Measurements from ENCODE around the gene PTPRA. TPM values are rescaled to one million over a fixed set of nuclear protein-coding genes. Genes with fewer than 3 reads are reported as not detected.
"Not testable (repeated sequence)": the region's sequence is repeated elsewhere in the genome, so short reads cannot be mapped to it uniquely, and the experiment has no call there.

PTPRA gene
- total and polyA plus RNA-seq, 4 donors: 8.7 to 24.3 (median 15.7) TPM

DNA sequence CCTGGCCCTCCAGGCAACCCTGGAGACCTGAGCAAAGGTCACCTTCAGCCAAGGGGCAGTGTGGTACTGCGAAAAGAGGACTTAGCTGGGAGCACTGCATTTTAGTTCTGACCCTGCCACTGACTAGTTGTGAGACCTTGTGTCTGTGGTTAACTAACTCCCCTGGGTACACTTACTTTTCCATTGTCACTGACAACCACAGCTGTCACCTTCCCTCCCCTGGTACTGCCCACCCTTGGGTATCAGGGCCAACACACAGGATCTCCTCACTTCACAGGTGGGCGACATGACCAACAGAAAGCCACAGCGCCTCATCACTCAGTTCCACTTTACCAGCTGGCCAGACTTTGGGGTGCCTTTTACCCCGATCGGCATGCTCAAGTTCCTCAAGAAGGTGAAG lies 148.5 kb downstream of the PTPRA start:
- TF ChIP-seq RXRA (IDR thresholded peaks at IDR 0.05) (no peak), YY1 (IDR thresholded peaks at IDR 0.05) (no peak), NR2F2 (IDR thresholded peaks at IDR 0.05) (no peak), TAF1 (conservative IDR thresholded peaks at IDR 0.05) (no peak), FOXA2 (IDR thresholded peaks at IDR 0.05) (no peak), HNF4A (conservative IDR thresholded peaks at IDR 0.05) (no peak), EGR1 (IDR thresholded peaks at IDR 0.05; ENCODE audit: low read depth in 2 of 2) (no peak), RAD21 (IDR thresholded peaks at IDR 0.05) (no peak)
- TF ChIP-seq, protein P1, sequence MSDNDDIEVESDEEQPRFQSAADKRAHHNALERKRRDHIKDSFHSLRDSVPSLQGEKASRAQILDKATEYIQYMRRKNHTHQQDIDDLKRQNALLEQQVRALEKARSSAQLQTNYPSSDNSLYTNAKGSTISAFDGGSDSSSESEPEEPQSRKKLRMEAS (IDR thresholded peaks at IDR 0.05): no peak
- TF ChIP-seq, protein P2, sequence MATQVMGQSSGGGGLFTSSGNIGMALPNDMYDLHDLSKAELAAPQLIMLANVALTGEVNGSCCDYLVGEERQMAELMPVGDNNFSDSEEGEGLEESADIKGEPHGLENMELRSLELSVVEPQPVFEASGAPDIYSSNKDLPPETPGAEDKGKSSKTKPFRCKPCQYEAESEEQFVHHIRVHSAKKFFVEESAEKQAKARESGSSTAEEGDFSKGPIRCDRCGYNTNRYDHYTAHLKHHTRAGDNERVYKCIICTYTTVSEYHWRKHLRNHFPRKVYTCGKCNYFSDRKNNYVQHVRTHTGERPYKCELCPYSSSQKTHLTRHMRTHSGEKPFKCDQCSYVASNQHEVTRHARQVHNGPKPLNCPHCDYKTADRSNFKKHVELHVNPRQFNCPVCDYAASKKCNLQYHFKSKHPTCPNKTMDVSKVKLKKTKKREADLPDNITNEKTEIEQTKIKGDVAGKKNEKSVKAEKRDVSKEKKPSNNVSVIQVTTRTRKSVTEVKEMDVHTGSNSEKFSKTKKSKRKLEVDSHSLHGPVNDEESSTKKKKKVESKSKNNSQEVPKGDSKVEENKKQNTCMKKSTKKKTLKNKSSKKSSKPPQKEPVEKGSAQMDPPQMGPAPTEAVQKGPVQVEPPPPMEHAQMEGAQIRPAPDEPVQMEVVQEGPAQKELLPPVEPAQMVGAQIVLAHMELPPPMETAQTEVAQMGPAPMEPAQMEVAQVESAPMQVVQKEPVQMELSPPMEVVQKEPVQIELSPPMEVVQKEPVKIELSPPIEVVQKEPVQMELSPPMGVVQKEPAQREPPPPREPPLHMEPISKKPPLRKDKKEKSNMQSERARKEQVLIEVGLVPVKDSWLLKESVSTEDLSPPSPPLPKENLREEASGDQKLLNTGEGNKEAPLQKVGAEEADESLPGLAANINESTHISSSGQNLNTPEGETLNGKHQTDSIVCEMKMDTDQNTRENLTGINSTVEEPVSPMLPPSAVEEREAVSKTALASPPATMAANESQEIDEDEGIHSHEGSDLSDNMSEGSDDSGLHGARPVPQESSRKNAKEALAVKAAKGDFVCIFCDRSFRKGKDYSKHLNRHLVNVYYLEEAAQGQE (IDR thresholded peaks at IDR 0.05): no peak
- no peak overlapping the region for H3K9ac ChIP-seq (ENCODE audit: low read depth in 1 of 2, low read length in 2 of 2)
- H3K36me3 ChIP-seq (ENCODE audit: control insufficient read depth in 4 of 4, insufficient read depth in 3 of 4, low read depth in 1 of 4, low read length in 3 of 4): peaks cover 1 to 25% (median 19%) of the 10 kb centered on the region in 4 donors
- H3K9me3 ChIP-seq (ENCODE audit: control insufficient read depth in 4 of 4, low read length in 3 of 4): no peaks in the 10 kb centered on the region
- no peak overlapping the region for H3K4me3 ChIP-seq (ENCODE audit: low read depth in 1 of 3, low read length in 3 of 3)
- 96% methylated on average over 5 of the region's 5 CpGs for WGBS
- no peaks in the 10 kb centered on the region for H3K4me1 ChIP-seq (ENCODE audit: control insufficient read depth in 4 of 4, insufficient read depth in 4 of 4, low read length in 3 of 4)
- DNase-seq (ENCODE audit: low spot score): no peak
- no peak overlapping the region for H3K27ac ChIP-seq (ENCODE audit: low read depth in 1 of 2, low read length in 2 of 2)
- H3K27me3 ChIP-seq (ENCODE audit: control insufficient read depth in 4 of 4, insufficient read depth in 4 of 4, low read length in 3 of 4): no peaks in the 10 kb centered on the region

DNA sequence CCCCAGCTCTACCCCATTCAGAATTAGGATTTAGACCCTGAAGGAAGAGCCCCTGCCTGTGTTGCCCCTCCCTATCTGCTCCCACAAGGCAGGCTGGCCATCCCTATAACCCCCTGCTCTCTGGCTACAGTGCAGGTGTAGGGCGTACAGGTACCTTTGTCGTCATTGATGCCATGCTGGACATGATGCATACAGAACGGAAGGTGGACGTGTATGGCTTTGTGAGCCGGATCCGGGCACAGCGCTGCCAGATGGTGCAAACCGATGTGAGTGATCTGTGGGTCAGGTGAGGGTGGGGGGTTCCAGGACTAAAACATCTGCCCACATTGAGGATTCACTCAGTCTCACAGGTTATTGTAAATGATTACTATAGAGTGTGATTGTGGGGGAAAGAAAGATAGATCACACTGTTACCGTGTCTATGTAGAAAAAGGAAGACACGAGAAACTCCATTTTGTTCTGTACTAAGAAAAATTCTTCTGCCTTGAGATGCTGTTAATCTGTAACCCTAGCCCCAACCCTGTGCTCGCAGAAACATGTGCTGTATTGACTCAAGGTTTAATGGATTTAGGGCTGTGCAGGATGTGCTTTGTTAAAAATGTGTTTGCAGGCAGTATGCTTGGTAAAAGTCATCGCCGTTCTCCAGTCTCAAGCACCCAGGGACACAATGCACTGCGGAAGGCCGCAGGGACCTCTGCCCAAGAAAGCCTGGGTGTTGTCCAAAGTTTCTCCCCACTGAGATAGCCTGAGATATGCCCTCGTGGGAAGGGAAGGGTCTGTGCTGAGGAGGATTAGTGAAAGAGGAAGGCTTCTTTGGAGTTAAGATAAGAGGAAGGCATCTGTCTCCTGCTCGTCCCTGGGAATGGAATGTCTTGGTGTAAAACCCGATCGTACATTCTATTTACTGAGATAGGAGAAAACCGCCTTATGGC lies 149.5 kb downstream of the PTPRA start:
- WGBS: 84% methylated on average over 20 of the region's 20 CpGs
- H3K27ac ChIP-seq (ENCODE audit: low read depth in 1 of 2, low read length in 2 of 2); DNase-seq (ENCODE audit: low spot score); H3K4me3 ChIP-seq (ENCODE audit: low read depth in 1 of 3, low read length in 3 of 3); H3K4me1 ChIP-seq (ENCODE audit: control insufficient read depth in 4 of 4, insufficient read depth in 4 of 4, low read length in 3 of 4); H3K27me3 ChIP-seq (ENCODE audit: control insufficient read depth in 4 of 4, insufficient read depth in 4 of 4, low read length in 3 of 4); H3K9ac ChIP-seq (ENCODE audit: low read depth in 1 of 2, low read length in 2 of 2); H3K9me3 ChIP-seq (ENCODE audit: control insufficient read depth in 4 of 4, low read length in 3 of 4): not testable (repeated sequence)
- peaks cover 1 to 35% (median 29%) of the 10 kb centered on the region in 4 donors for H3K36me3 ChIP-seq (ENCODE audit: control insufficient read depth in 4 of 4, insufficient read depth in 3 of 4, low read depth in 1 of 4, low read length in 3 of 4)

DNA sequence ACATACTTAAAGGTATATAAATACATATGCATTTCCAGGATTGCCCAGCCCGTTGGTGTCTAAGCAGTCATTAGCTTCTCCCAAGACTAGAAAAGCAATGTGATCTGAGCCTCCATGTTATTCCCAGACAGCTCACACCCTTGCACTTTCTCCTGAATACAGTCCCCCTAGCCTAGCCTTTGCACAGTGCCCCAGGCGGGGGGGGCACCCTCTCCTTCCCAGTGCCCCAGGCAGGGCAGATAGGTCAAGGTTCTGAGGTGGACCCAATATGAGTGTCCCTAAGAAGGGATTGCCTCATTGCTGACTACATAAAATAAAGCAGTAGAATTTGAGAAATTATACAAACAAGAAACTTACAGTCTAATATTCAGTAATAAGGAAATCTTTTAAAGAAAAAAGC lies 154.7 kb downstream of the PTPRA start:
- H3K27me3 ChIP-seq (ENCODE audit: control insufficient read depth in 4 of 4, insufficient read depth in 4 of 4, low read length in 3 of 4): no peaks in the 10 kb centered on the region
- H3K4me3 ChIP-seq (ENCODE audit: low read depth in 1 of 3, low read length in 3 of 3): no peak overlapping the region
- no peak overlapping the region for H3K27ac ChIP-seq (ENCODE audit: low read depth in 1 of 2, low read length in 2 of 2)
- H3K36me3 ChIP-seq (ENCODE audit: control insufficient read depth in 4 of 4, insufficient read depth in 3 of 4, low read depth in 1 of 4, low read length in 3 of 4): peaks cover 0 to 41% (median 27%) of the 10 kb centered on the region in 4 donors
- TF ChIP-seq, protein P2 (IDR thresholded peaks at IDR 0.05): no peak
- TF ChIP-seq EGR1 (IDR thresholded peaks at IDR 0.05; ENCODE audit: low read depth in 2 of 2) (no peak), YY1 (IDR thresholded peaks at IDR 0.05) (no peak), FOXA2 (IDR thresholded peaks at IDR 0.05) (no peak)
- TF ChIP-seq, protein P3, sequence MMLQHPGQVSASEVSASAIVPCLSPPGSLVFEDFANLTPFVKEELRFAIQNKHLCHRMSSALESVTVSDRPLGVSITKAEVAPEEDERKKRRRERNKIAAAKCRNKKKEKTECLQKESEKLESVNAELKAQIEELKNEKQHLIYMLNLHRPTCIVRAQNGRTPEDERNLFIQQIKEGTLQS (IDR thresholded peaks at IDR 0.05): no peak
- TF ChIP-seq, protein P4, sequence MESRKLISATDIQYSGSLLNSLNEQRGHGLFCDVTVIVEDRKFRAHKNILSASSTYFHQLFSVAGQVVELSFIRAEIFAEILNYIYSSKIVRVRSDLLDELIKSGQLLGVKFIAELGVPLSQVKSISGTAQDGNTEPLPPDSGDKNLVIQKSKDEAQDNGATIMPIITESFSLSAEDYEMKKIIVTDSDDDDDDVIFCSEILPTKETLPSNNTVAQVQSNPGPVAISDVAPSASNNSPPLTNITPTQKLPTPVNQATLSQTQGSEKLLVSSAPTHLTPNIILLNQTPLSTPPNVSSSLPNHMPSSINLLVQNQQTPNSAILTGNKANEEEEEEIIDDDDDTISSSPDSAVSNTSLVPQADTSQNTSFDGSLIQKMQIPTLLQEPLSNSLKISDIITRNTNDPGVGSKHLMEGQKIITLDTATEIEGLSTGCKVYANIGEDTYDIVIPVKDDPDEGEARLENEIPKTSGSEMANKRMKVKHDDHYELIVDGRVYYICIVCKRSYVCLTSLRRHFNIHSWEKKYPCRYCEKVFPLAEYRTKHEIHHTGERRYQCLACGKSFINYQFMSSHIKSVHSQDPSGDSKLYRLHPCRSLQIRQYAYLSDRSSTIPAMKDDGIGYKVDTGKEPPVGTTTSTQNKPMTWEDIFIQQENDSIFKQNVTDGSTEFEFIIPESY (IDR thresholded peaks at IDR 0.05): no peak
- TF ChIP-seq, protein P1 (IDR thresholded peaks at IDR 0.05): no peak
- 85% methylated on average over 2 of the region's 2 CpGs for WGBS
- peaks cover 0 to 10% (median 0%) of the 10 kb centered on the region in 4 donors for H3K4me1 ChIP-seq (ENCODE audit: control insufficient read depth in 4 of 4, insufficient read depth in 4 of 4, low read length in 3 of 4)
- no peak overlapping the region for H3K9ac ChIP-seq (ENCODE audit: low read depth in 1 of 2, low read length in 2 of 2)
- H3K9me3 ChIP-seq (ENCODE audit: control insufficient read depth in 4 of 4, low read length in 3 of 4): no peaks in the 10 kb centered on the region
- no peak for DNase-seq (ENCODE audit: low spot score)
